ENCODE results near the gene APLP2. TPM values are rescaled to one million over a fixed set of nuclear protein-coding genes. Genes with fewer than 3 reads are reported as not detected.
A peak's percentile ranks its signal among the peaks of the same experiment; 100 is the strongest.

The APLP2 gene
- total RNA-seq, 1 donor from 2014 or later: 330 TPM

DNA sequence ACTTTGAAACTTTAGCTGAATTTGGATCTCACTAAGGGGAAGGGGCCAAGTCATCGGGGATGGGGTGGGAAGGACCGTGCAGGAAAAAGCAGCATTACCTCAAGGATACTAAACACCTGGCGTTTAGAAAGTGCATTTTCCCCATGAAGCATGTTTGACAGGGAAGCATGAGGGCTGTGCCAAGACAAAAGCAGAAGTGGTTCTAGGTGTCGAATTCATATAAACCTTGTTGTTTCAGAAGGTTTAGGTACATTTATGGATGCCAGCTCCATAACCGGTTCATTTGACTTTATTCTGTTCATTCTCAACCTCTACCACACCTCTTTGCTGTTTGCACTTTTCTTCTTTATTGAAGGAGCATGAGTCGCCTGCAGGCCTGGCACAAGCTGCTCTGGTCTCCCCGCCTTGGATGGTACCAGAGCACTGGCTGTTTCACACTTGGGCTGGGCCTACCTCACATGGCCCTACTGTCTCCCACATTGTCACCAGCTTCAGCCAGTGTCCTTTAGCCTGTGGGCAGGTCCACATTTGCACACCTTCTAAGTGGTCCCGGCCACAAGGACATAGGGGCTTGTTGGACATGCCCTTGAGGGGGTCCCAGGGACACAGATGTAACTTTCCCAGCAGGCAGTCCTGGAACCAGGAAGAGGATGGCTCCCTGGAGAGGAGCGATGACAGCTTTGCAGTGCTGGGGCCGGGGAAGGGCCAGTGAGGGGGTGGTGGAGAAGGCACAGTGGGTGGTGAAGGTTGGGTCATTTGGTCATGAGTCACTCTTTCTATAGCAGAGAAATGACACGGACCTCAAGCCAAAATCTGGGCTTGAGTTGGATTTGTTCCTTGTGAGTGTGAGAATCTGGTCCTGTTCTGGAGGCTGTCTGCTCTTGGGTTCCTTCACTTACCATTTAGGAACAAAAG lies 86.7 kb downstream of the APLP2 start:
- no peak for DNase-seq (ENCODE audit: extremely low spot score, unreplicated experiment)
- Mint-ChIP-seq H3K4me3 (ENCODE audit: unreplicated experiment) (no peak overlapping the region), H3K27me3 (ENCODE audit: unreplicated experiment) (peaks cover 25% of the 10 kb centered on the region), H3K36me3 (ENCODE audit: unreplicated experiment) (no peaks in the 10 kb centered on the region), H3K4me1 (ENCODE audit: unreplicated experiment) (peaks cover 22% of the 10 kb centered on the region), H3K27ac (ENCODE audit: unreplicated experiment) (no peak overlapping the region), H3K9me3 (ENCODE audit: unreplicated experiment) (no peaks in the 10 kb centered on the region)
- TF ChIP-seq, protein P1, sequence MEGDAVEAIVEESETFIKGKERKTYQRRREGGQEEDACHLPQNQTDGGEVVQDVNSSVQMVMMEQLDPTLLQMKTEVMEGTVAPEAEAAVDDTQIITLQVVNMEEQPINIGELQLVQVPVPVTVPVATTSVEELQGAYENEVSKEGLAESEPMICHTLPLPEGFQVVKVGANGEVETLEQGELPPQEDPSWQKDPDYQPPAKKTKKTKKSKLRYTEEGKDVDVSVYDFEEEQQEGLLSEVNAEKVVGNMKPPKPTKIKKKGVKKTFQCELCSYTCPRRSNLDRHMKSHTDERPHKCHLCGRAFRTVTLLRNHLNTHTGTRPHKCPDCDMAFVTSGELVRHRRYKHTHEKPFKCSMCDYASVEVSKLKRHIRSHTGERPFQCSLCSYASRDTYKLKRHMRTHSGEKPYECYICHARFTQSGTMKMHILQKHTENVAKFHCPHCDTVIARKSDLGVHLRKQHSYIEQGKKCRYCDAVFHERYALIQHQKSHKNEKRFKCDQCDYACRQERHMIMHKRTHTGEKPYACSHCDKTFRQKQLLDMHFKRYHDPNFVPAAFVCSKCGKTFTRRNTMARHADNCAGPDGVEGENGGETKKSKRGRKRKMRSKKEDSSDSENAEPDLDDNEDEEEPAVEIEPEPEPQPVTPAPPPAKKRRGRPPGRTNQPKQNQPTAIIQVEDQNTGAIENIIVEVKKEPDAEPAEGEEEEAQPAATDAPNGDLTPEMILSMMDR (IDR thresholded peaks at IDR 0.05): no peak

DNA sequence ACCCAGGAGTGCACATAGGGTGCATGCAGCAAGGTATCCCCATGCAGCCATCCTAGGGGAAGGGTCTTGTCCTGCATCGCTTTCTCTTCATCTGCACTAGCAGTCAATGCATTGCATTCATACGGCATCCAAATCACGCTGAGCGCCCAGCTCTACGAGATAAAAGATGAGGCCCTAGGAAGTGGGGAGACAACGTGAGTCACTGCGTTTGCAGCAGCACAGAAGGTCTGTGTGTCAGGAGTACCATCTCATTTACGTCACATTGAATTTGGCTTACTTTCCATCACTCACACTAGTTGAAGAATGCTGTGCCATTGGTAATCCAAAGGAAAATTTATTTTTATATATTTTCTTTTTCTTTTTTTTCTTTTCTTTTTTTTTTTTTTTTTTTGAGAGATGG lies 87.4 kb downstream of the APLP2 start:
- H3K4me3 Mint-ChIP-seq (ENCODE audit: unreplicated experiment): no peak overlapping the region
- peaks cover 32% of the 10 kb centered on the region for H3K27me3 Mint-ChIP-seq (ENCODE audit: unreplicated experiment)
- H3K4me1 Mint-ChIP-seq (ENCODE audit: unreplicated experiment): peaks cover 22% of the 10 kb centered on the region
- DNase-seq (ENCODE audit: extremely low spot score, unreplicated experiment): no peak
- H3K27ac Mint-ChIP-seq (ENCODE audit: unreplicated experiment): no peak overlapping the region
- H3K36me3 Mint-ChIP-seq (ENCODE audit: unreplicated experiment): no peaks in the 10 kb centered on the region
- H3K9me3 Mint-ChIP-seq (ENCODE audit: unreplicated experiment): no peaks in the 10 kb centered on the region
- TF ChIP-seq, protein P1 (IDR thresholded peaks at IDR 0.05): no peak

DNA sequence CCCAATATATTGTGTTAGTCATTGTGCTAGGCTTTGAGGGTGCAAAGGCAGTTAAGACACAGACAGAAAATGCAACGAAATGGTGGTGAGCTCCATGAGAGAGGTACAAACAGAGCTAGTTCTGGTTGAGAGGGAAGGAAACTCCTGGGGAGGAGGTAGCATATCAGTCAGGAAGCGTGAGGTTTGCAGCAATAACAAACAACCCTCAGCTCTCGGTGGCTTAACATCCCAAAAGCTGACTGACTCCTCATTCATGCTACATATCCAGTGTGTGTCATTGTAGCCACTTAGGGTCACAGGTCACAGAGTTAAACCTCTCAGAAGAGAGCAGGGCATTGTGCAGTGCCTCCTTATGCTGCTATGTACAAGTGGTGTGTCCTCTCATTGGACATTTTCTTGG lies 88.1 kb downstream of the APLP2 start:
- Mint-ChIP-seq H3K4me1 (ENCODE audit: unreplicated experiment) (peaks cover 22% of the 10 kb centered on the region), H3K36me3 (ENCODE audit: unreplicated experiment) (no peaks in the 10 kb centered on the region), H3K27ac (ENCODE audit: unreplicated experiment) (no peak overlapping the region), H3K4me3 (ENCODE audit: unreplicated experiment) (no peak overlapping the region), H3K27me3 (ENCODE audit: unreplicated experiment) (peaks cover 35% of the 10 kb centered on the region), H3K9me3 (ENCODE audit: unreplicated experiment) (no peaks in the 10 kb centered on the region)
- no peak for DNase-seq (ENCODE audit: extremely low spot score, unreplicated experiment)
- TF ChIP-seq, protein P1 (IDR thresholded peaks at IDR 0.05): no peak

DNA sequence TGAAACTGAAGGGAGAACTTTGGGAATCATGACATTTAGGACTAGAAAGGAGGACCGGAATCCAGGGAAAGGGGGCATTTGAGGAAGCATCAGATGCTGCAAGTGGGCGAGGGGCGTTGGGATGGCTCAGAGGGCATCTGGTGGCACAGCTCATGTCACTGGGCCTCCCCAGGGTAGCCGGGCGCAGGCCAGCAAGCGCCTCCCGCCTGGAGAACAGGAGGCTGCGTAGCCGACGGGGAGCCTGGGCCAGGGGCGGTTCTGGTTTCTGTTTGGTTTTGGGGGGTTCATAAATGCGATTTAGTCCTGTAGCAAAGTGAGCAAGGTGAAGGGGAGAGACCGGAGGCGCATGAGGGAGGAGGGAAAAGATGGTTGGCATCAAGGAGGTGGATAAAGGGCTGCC lies 89.4 kb downstream of the APLP2 start:
- TF ChIP-seq, protein P1 (IDR thresholded peaks at IDR 0.05): no peak
- H3K27ac Mint-ChIP-seq (ENCODE audit: unreplicated experiment): no peak overlapping the region
- H3K36me3 Mint-ChIP-seq (ENCODE audit: unreplicated experiment): no peaks in the 10 kb centered on the region
- peak overlapping the region; percentile 17 for H3K4me3 Mint-ChIP-seq (ENCODE audit: unreplicated experiment)
- peaks cover 35% of the 10 kb centered on the region for H3K27me3 Mint-ChIP-seq (ENCODE audit: unreplicated experiment)
- H3K9me3 Mint-ChIP-seq (ENCODE audit: unreplicated experiment): no peaks in the 10 kb centered on the region
- peaks cover 22% of the 10 kb centered on the region for H3K4me1 Mint-ChIP-seq (ENCODE audit: unreplicated experiment)
- DNase-seq (ENCODE audit: extremely low spot score, unreplicated experiment): no peak

DNA sequence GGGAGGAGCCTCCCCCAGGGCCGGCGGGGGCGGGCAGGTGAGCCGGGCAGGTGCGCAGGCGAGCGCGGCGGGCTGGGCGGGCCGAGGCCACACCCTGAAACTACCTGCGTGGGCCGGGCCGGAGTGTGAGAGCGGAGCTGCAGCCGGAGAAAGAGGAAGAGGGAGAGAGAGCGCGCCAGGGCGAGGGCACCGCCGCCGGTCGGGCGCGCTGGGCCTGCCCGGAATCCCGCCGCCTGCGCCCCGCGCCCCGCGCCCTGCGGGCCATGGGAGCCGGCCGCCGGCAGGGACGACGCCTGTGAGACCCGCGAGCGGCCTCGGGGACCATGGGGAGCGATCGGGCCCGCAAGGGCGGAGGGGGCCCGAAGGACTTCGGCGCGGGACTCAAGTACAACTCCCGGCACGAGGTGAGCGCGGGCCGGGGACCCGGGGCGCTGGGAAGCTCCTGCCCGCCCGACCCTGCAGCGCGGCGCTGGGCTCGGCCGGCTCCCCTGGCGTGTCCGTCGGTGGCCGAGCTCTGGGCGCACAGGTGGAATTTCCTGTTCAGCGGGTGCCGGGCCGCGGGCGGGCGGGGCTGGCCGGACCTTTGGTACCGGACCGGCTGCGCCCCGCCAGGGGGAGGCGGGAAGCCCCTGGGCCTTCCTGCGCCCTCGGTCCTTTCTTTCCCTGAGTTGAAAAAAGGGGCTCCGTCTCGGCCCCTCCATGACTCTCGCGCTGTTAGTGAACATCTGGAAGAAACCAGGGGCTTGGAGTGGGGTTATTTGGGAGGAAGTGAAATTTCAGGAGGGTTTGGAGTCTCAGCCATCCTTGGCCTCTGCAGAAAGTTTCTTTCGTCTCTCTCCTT lies 90.2 kb downstream of the APLP2 start, which contains the start of gene ST14:
TSS of gene ST14 (plus strand) at position 126 of the 841 bp plus-strand sequence. CDS start at position 324, 198 bp downstream.
- no peak for DNase-seq (ENCODE audit: extremely low spot score, unreplicated experiment)
- TF ChIP-seq, protein P1 (IDR thresholded peaks at IDR 0.05): no peak
- Mint-ChIP-seq H3K36me3 (ENCODE audit: unreplicated experiment) (no peaks in the 10 kb centered on the region), H3K9me3 (ENCODE audit: unreplicated experiment) (no peaks in the 10 kb centered on the region), H3K27me3 (ENCODE audit: unreplicated experiment) (peaks cover 35% of the 10 kb centered on the region), H3K27ac (ENCODE audit: unreplicated experiment) (no peak within 1 kb of the TSS), H3K4me3 (ENCODE audit: unreplicated experiment) (peak within 1 kb of the TSS; percentile 59), H3K4me1 (ENCODE audit: unreplicated experiment) (peaks cover 22% of the 10 kb centered on the region)

Data from osteocyte (in vitro differentiated cells).